ENCODE measurements around the gene EFHD1. TPM values are rescaled to one million over a fixed set of nuclear protein-coding genes. Genes with fewer than 3 reads are reported as not detected.

The EFHD1 gene
- total and polyA plus RNA-seq, 4 experiments from 2014 or later: 1.4 to 3.6 (median 1.5) TPM

DNA sequence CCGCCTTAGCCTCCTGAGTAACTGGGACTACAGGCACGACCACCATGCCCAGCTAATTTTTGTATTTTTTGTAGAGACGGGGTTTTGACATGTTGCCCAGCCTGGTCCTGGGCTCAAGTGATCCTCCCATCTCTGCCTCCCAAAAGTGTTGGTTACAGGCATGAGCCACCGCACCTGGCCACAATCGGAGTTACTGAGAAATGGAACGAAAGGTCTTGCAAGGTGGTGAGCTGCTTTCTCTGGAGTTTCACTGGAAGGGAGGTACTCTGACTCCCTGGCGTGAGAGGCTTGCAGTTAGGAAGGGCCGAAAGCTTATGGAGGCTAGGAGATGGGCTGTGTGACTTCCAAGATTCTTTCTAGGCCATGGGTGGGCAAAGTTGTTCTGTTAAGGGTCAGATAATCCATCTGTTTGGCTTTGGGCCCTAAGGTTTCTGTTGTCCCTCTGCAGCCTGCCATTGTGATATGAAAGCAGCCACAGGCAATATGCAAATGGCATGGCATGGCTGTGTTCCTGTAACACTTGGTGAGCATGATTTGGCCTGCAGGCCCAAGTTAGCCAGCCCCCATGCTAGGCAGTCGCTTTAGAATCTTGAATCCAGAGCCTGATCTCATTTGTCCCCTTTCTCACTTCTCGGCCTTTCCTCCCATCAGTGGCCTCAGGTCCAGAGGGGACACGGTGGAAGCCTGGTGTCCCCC lies 7.9 kb downstream of the EFHD1 start:
- peaks cover 12 to 24% of the 10 kb centered on the region in 2 donors for H3K27me3 Mint-ChIP-seq
- H3K27ac Mint-ChIP-seq: no peak overlapping the region
- H3K4me3 ChIP-seq (ENCODE audit: low read length in 2 of 2): no peak overlapping the region
- no peak for DNase-seq
- H3K36me3 Mint-ChIP-seq: no peaks in the 10 kb centered on the region
- intact Hi-C loops (cut with micrococcal nuclease): no loop called here
- H3K4me3 Mint-ChIP-seq: no peak overlapping the region
- H3K4me1 ChIP-seq (ENCODE audit: insufficient read depth, low read length): no peaks in the 10 kb centered on the region
- no peaks in the 10 kb centered on the region for H3K36me3 ChIP-seq (ENCODE audit: insufficient read depth, low read length)
- no peaks in the 10 kb centered on the region for H3K9me3 ChIP-seq (ENCODE audit: control insufficient read depth in 1 of 2, low read length in 2 of 2)
- H3K9me3 Mint-ChIP-seq: peaks cover 0 to 1% (median 0%) of the 10 kb centered on the region in 8 donors
- ChIA-PET CTCF (ENCODE audit: partially characterized antibody) (no interaction called here), POLR2A (ENCODE audit: partially characterized antibody) (no interaction called here)
- peaks cover 0 to 4% (median 0%) of the 10 kb centered on the region in 4 donors for H3K4me1 Mint-ChIP-seq
- no peak overlapping the region for H3K27ac ChIP-seq (ENCODE audit: low read depth, low read length)
- H3K27me3 ChIP-seq (ENCODE audit: insufficient read depth, low read length): no peaks in the 10 kb centered on the region

DNA sequence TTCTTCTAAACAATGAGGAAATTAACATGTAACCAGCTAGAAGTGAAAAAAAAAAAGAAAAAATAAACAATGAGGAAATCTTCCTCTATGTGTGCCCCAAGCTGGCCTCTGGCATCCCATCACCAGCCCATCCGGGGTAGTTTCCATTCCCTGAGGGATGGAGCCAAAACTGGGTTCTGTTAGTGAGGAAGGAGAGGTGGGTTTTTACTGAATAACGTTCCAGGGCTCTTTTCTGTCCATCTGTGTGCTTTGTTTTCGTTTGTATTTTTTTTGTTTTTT lies 9.7 kb downstream of the EFHD1 start:
- Mint-ChIP-seq H3K36me3 (no peaks in the 10 kb centered on the region), H3K4me3 (no peak overlapping the region), H3K27ac (no peak overlapping the region), H3K9me3 (peaks cover 0 to 1% (median 0%) of the 10 kb centered on the region in 8 donors), H3K4me1 (no peaks in the 10 kb centered on the region), H3K27me3 (peaks cover 6 to 20% of the 10 kb centered on the region in 2 donors)
- no peaks in the 10 kb centered on the region for H3K27me3 ChIP-seq (ENCODE audit: insufficient read depth, low read length)
- ChIA-PET POLR2A (ENCODE audit: partially characterized antibody) (no interaction called here), CTCF (ENCODE audit: partially characterized antibody) (interaction anchor here (1.3 kb wide), 1 partner anchor 16 kb away, joined by 3 read pairs; no protein-coding TSS in a partner anchor)
- H3K4me1 ChIP-seq (ENCODE audit: insufficient read depth, low read length): no peaks in the 10 kb centered on the region
- H3K36me3 ChIP-seq (ENCODE audit: insufficient read depth, low read length): no peaks in the 10 kb centered on the region
- H3K27ac ChIP-seq (ENCODE audit: low read depth, low read length): no peak overlapping the region
- no peaks in the 10 kb centered on the region for H3K9me3 ChIP-seq (ENCODE audit: control insufficient read depth in 1 of 2, low read length in 2 of 2)
- H3K4me3 ChIP-seq (ENCODE audit: low read length in 2 of 2): no peak overlapping the region
- intact Hi-C loops (cut with micrococcal nuclease): no loop called here
- no peak for DNase-seq

DNA sequence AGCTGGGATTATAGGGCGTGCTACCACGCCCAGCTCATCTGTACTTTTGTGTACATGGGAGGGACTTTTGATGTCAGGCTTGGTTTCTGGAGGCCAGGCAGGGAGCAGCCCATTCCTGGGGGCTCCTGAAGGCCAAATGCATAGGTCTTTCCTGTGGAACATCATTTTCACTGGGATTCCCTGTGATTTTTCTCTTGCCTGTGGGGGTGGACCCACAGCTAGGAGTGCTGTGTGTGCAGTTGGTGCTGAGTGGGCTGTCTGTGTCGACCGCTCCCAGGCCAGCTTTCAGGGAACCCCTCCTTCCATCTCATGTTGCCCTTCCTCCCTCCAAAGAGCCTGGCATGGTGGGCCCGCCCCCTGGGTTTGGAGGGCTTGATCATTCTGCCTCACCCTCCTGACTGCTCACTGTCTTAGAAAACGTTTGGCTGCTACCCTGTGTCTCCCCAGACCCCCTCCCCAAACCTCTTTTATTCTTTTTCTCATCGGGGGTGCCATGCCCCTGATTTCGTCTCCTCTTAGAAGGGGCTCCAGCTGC lies 10.5 kb downstream of the EFHD1 start:
- no peak overlapping the region for H3K27ac Mint-ChIP-seq
- H3K36me3 ChIP-seq (ENCODE audit: insufficient read depth, low read length): no peaks in the 10 kb centered on the region
- H3K27me3 ChIP-seq (ENCODE audit: insufficient read depth, low read length): no peaks in the 10 kb centered on the region
- no peak overlapping the region for H3K27ac ChIP-seq (ENCODE audit: low read depth, low read length)
- no peaks in the 10 kb centered on the region for H3K36me3 Mint-ChIP-seq
- ChIA-PET CTCF (ENCODE audit: partially characterized antibody) (no interaction called here), POLR2A (ENCODE audit: partially characterized antibody) (no interaction called here)
- no peaks in the 10 kb centered on the region for H3K9me3 ChIP-seq (ENCODE audit: control insufficient read depth in 1 of 2, low read length in 2 of 2)
- no peak for DNase-seq
- H3K4me3 ChIP-seq (ENCODE audit: low read length in 2 of 2): no peak overlapping the region
- H3K4me3 Mint-ChIP-seq: no peak overlapping the region
- H3K4me1 Mint-ChIP-seq: no peaks in the 10 kb centered on the region
- intact Hi-C loops (cut with micrococcal nuclease): no loop called here
- no peaks in the 10 kb centered on the region for H3K4me1 ChIP-seq (ENCODE audit: insufficient read depth, low read length)
- peaks cover 0 to 1% (median 0%) of the 10 kb centered on the region in 8 donors for H3K9me3 Mint-ChIP-seq
- H3K27me3 Mint-ChIP-seq: peaks cover 6 to 14% of the 10 kb centered on the region in 2 donors

DNA sequence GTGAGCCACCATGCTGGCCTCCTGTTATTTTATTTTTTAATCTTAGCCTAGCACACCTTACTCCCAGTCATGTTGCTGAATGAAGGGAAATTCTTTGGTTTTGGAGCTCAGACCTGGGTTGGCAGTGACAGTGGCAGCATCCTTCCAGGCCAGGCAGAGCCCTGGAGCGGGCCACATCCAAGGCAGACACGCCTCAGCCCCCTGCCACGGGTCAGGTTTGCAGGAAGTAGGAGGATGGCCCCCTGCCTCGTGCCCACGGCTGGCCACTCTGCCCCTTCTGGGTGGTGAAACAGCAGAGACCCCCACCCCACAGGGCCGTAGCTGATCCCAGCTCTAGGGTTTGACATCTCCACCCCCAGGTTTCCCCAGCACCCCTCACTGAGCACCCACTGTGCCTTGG lies 11.7 kb downstream of the EFHD1 start:
- Histone ChIP-seq H3K27me3 (ENCODE audit: insufficient read depth, low read length) (no peaks in the 10 kb centered on the region), H3K4me3 (ENCODE audit: low read length in 2 of 2) (no peak overlapping the region), H3K9me3 (ENCODE audit: control insufficient read depth in 1 of 2, low read length in 2 of 2) (no peaks in the 10 kb centered on the region), H3K4me1 (ENCODE audit: insufficient read depth, low read length) (no peaks in the 10 kb centered on the region), H3K27ac (ENCODE audit: low read depth, low read length) (no peak overlapping the region), H3K36me3 (ENCODE audit: insufficient read depth, low read length) (no peaks in the 10 kb centered on the region)
- CTCF ChIA-PET (ENCODE audit: partially characterized antibody): no interaction called here
- DNase-seq: no peak
- Mint-ChIP-seq H3K27me3 (peaks cover 0 to 5% of the 10 kb centered on the region in 2 donors), H3K36me3 (no peaks in the 10 kb centered on the region), H3K4me1 (no peaks in the 10 kb centered on the region), H3K27ac (no peak overlapping the region), H3K9me3 (peaks cover 0 to 1% (median 0%) of the 10 kb centered on the region in 8 donors), H3K4me3 (no peak overlapping the region)
- POLR2A ChIA-PET (ENCODE audit: partially characterized antibody): no interaction called here
- intact Hi-C loops (cut with micrococcal nuclease): no loop called here

DNA sequence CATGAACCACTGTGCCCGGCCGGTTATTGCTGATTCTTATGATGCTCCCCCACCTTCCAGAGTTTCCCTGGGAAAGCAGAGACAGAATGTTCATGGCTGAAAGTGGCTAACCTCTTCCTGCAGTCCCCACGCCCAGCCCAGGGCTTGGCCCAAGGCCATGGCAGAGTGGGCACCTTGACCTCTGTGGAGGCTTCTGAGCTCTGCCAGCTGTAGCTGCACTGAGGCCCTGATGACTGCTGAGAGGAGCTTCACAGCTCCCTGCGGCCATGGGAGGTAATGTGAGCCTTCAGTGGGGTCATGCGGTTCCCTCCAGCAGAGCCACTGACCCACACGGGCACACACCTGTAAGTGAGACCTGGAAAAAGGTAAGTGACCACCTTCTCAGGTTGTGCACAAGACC lies 13.3 kb downstream of the EFHD1 start:
- H3K27ac ChIP-seq (ENCODE audit: low read depth, low read length): no peak overlapping the region
- Mint-ChIP-seq H3K27ac (no peak overlapping the region), H3K27me3 (peaks cover 0 to 2% of the 10 kb centered on the region in 2 donors), H3K4me3 (no peak overlapping the region), H3K9me3 (no peaks in the 10 kb centered on the region), H3K4me1 (no peaks in the 10 kb centered on the region), H3K36me3 (no peaks in the 10 kb centered on the region)
- no peaks in the 10 kb centered on the region for H3K27me3 ChIP-seq (ENCODE audit: insufficient read depth, low read length)
- H3K4me3 ChIP-seq (ENCODE audit: low read length in 2 of 2): no peak overlapping the region
- no peaks in the 10 kb centered on the region for H3K4me1 ChIP-seq (ENCODE audit: insufficient read depth, low read length)
- intact Hi-C loops (cut with micrococcal nuclease): no loop called here
- H3K9me3 ChIP-seq (ENCODE audit: control insufficient read depth in 1 of 2, low read length in 2 of 2): no peaks in the 10 kb centered on the region
- no peak for DNase-seq
- no peaks in the 10 kb centered on the region for H3K36me3 ChIP-seq (ENCODE audit: insufficient read depth, low read length)
- ChIA-PET CTCF (ENCODE audit: partially characterized antibody) (no interaction called here), POLR2A (ENCODE audit: partially characterized antibody) (no interaction called here)

DNA sequence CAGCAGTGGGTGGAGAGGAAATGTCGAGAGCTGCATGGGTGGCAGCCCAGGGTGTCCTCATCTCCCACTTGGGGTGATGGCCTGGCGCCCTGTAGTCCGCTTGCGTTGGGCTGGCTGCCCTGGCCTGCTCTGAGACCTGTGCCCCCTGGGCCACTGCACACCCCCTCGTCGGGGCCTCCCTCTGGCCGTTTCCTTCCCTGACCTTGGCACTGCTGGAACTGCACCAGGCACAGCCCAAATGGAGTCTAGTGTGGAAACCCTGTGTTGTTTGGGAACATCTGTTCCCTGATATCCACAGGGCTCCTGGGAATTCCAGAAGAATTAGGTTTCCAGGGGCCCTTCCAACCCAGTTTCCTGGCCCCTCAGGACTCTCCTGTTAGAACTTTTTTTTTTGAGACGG lies 13.9 kb downstream of the EFHD1 start:
- Histone ChIP-seq H3K27me3 (ENCODE audit: insufficient read depth, low read length) (no peaks in the 10 kb centered on the region), H3K27ac (ENCODE audit: low read depth, low read length) (no peak overlapping the region), H3K9me3 (ENCODE audit: control insufficient read depth in 1 of 2, low read length in 2 of 2) (no peaks in the 10 kb centered on the region), H3K4me3 (ENCODE audit: low read length in 2 of 2) (no peak overlapping the region), H3K4me1 (ENCODE audit: insufficient read depth, low read length) (no peaks in the 10 kb centered on the region), H3K36me3 (ENCODE audit: insufficient read depth, low read length) (no peaks in the 10 kb centered on the region)
- ChIA-PET CTCF (ENCODE audit: partially characterized antibody) (no interaction called here), POLR2A (ENCODE audit: partially characterized antibody) (no interaction called here)
- H3K27me3 Mint-ChIP-seq: peaks cover 0 to 2% of the 10 kb centered on the region in 2 donors
- no peaks in the 10 kb centered on the region for H3K4me1 Mint-ChIP-seq
- intact Hi-C loops (cut with micrococcal nuclease): no loop called here
- no peak overlapping the region for H3K4me3 Mint-ChIP-seq
- no peaks in the 10 kb centered on the region for H3K9me3 Mint-ChIP-seq
- H3K27ac Mint-ChIP-seq: no peak overlapping the region
- DNase-seq: no peak
- H3K36me3 Mint-ChIP-seq: no peaks in the 10 kb centered on the region

DNA sequence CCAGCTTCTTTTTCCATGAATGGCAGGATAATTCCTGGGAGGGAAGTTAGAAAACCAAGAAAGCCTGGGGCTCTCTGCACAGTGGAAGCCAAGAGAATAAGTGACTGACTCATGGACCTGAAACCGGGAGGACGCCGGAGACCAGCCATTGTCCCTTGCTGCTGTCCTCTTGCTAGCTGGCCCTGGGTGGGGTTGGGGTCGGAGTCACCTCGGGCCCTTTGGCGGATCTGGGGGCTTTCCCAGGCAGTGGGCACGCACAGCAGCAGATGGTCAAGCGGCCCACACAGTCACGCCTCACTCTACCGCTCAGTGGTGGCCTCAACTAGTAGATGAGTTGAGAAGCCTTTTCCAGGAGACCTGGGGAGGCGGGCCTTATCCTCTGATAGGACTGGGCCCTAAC lies 15.6 kb downstream of the EFHD1 start:
- Mint-ChIP-seq H3K4me1 (no peaks in the 10 kb centered on the region), H3K9me3 (no peaks in the 10 kb centered on the region), H3K4me3 (no peak overlapping the region), H3K36me3 (no peaks in the 10 kb centered on the region), H3K27ac (no peak overlapping the region), H3K27me3 (no peaks in the 10 kb centered on the region)
- POLR2A ChIA-PET (ENCODE audit: partially characterized antibody): no interaction called here
- no peaks in the 10 kb centered on the region for H3K9me3 ChIP-seq (ENCODE audit: control insufficient read depth in 1 of 2, low read length in 2 of 2)
- H3K4me3 ChIP-seq (ENCODE audit: low read length in 2 of 2): no peak overlapping the region
- H3K36me3 ChIP-seq (ENCODE audit: insufficient read depth, low read length): no peaks in the 10 kb centered on the region
- intact Hi-C loops (cut with micrococcal nuclease): no loop called here
- no peak overlapping the region for H3K27ac ChIP-seq (ENCODE audit: low read depth, low read length)
- no peaks in the 10 kb centered on the region for H3K4me1 ChIP-seq (ENCODE audit: insufficient read depth, low read length)
- H3K27me3 ChIP-seq (ENCODE audit: insufficient read depth, low read length): no peaks in the 10 kb centered on the region
- CTCF ChIA-PET (ENCODE audit: partially characterized antibody): no interaction called here
- DNase-seq: no peak

DNA sequence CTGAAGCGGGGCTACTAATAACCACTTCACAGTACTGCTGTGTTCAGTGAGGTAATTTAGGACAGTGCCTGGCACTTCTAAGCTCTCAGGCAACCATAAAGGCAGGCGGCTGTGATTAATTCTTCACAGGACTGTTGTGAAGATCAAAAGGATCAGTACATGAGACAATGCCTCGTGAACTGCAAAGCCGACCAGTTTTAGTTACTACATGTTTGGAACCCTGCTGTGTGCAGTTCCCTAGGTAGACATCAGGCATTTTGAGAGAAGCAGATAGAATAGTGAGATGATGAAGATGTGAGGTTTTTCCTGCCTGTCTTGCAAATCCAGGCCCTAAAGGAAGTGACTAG lies 19.1 kb downstream of the EFHD1 start:
- Mint-ChIP-seq H3K36me3 (no peaks in the 10 kb centered on the region), H3K27ac (no peak overlapping the region), H3K4me3 (no peak overlapping the region), H3K27me3 (no peaks in the 10 kb centered on the region), H3K4me1 (no peaks in the 10 kb centered on the region), H3K9me3 (no peaks in the 10 kb centered on the region)
- ChIA-PET POLR2A (ENCODE audit: partially characterized antibody) (no interaction called here), CTCF (ENCODE audit: partially characterized antibody) (no interaction called here)
- no peak overlapping the region for H3K27ac ChIP-seq (ENCODE audit: low read depth, low read length)
- DNase-seq: no peak
- no peaks in the 10 kb centered on the region for H3K9me3 ChIP-seq (ENCODE audit: control insufficient read depth in 1 of 2, low read length in 2 of 2)
- no peak overlapping the region for H3K4me3 ChIP-seq (ENCODE audit: low read length in 2 of 2)
- no peaks in the 10 kb centered on the region for H3K36me3 ChIP-seq (ENCODE audit: insufficient read depth, low read length)
- H3K4me1 ChIP-seq (ENCODE audit: insufficient read depth, low read length): no peaks in the 10 kb centered on the region
- intact Hi-C loops (cut with micrococcal nuclease): no loop called here
- no peaks in the 10 kb centered on the region for H3K27me3 ChIP-seq (ENCODE audit: insufficient read depth, low read length)

Data from CD4-positive, alpha-beta memory T cell (primary cell).